GM19467 (cell line): ENCODE measurements around the gene SLC66A1.

Source experiments
- ATAC-seq: cut with Tn5 transposase; IDR thresholded peaks from one replicate; pipeline ENCODE4 v1.9.1; 2021; ENCODE audit warnings: mild to moderate bottlenecking, moderate library complexity; ENCODE audit not compliant: unreplicated experiment

SLC66A1 gene

GRCh38 chr1:19342062-19342750 lies 30.1 kb downstream of the SLC66A1 start:
- no peak for ATAC-seq

GRCh38 chr1:19342894-19343616 lies 30.9 kb downstream of the SLC66A1 start:
- no peak for ATAC-seq

- ATAC-seq, result no peak
Observed at GRCh38 chr1:19343617-19344350, 31.7 kb downstream of the SLC66A1 start.

GRCh38 chr1:19344372-19344810 lies 32.3 kb downstream of the SLC66A1 start:
- ATAC-seq, result no peak

GRCh38 chr1:19344831-19345230 lies 32.7 kb downstream of the SLC66A1 start:
- no peak for ATAC-seq

GRCh38 chr1:19345391-19345790 lies 33.3 kb downstream of the SLC66A1 start:
- ATAC-seq, result no peak

- ATAC-seq, result no peak
Observed at GRCh38 chr1:19346026-19346425, 33.9 kb downstream of the SLC66A1 start.

GRCh38 chr1:19347533-19348172 lies 35.5 kb downstream of the SLC66A1 start:
- no peak for ATAC-seq

GRCh38 chr1:19348441-19349198 lies 36.5 kb downstream of the SLC66A1 start:
- no peak for ATAC-seq

- ATAC-seq, result no peak
Observed at GRCh38 chr1:19349999-19350398, 37.9 kb downstream of the SLC66A1 start.

- ATAC-seq, result no peak
Observed at GRCh38 chr1:19350566-19350965, 38.4 kb downstream of the SLC66A1 start.

- no peak for ATAC-seq
Observed at GRCh38 chr1:19351873-19352272, 39.7 kb downstream of the SLC66A1 start.

GRCh38 chr1:19352839-19353238 lies 40.7 kb downstream of the SLC66A1 start:
- ATAC-seq, result no peak

- ATAC-seq, result no peak
Observed at GRCh38 chr1:19353596-19353995, 41.5 kb downstream of the SLC66A1 start.

GRCh38 chr1:19354531-19354981 lies 42.4 kb downstream of the SLC66A1 start:
- ATAC-seq, result no peak

GRCh38 chr1:19356266-19356665 lies 44.1 kb downstream of the SLC66A1 start:
- no peak for ATAC-seq

- ATAC-seq, result no peak
Observed at GRCh38 chr1:19357299-19357986, 45.3 kb downstream of the SLC66A1 start.

GRCh38 chr1:19358710-19359109 lies 46.6 kb downstream of the SLC66A1 start:
- ATAC-seq, result no peak

- no peak for ATAC-seq
Observed at GRCh38 chr1:19359357-19359756, 47.2 kb downstream of the SLC66A1 start.

GRCh38 chr1:19360016-19360415 lies 47.9 kb downstream of the SLC66A1 start:
- no peak for ATAC-seq
